Activated CD8-positive, alpha-beta T cell treated with anti-CD3 and anti-CD28 coated beads for 36 hours (primary cell): Measurements from ENCODE around the gene LSM14A. TPM values are rescaled to one million over a fixed set of nuclear protein-coding genes. Genes with fewer than 3 reads are reported as not detected.

Experiments used
- ATAC-seq: fragments of 200-7000 bp; cut with Tn5 transposase; one replicate; pipeline ENCODE4 v1.10.0; 2021; ENCODE audit warnings: mild to moderate bottlenecking, moderate library complexity
- CTCF ChIA-PET: fragments of 350-600 bp; sonication (Branson Sonifier 250); formaldehyde crosslinking; loops from one replicate; lab custom pipeline; 2021; ENCODE audit warnings: antibody characterized with exemption; lab: Charles Lee
- POLR2A ChIA-PET: fragments of 350-600 bp; sonication (Branson Sonifier 250); formaldehyde crosslinking; loops from one replicate; lab custom pipeline; 2021; ENCODE audit warnings: antibody characterized with exemption; lab: Charles Lee
- DNase-seq: peaks from one replicate; pipeline ENCODE4 v3.0.0-alpha.2; 2020
- H3K27ac Mint-ChIP-seq: one replicate; pipeline ENCODE4 v1.8.0; 2021; ENCODE audit warnings: mild to moderate bottlenecking, mixed read lengths
- H3K27me3 Mint-ChIP-seq: one replicate; pipeline ENCODE4 v1.8.0; 2021; ENCODE audit warnings: mixed read lengths
- H3K36me3 Mint-ChIP-seq: one replicate; pipeline ENCODE4 v1.8.0; 2021; ENCODE audit warnings: low read depth, mixed read lengths
- H3K4me1 Mint-ChIP-seq: one replicate; pipeline ENCODE4 v1.8.0; 2021; ENCODE audit warnings: low read depth, mixed read lengths
- H3K4me3 Mint-ChIP-seq: one replicate; pipeline ENCODE4 v1.8.0; 2021; ENCODE audit warnings: mild to moderate bottlenecking, moderate library complexity, mixed read lengths
- H3K9me3 Mint-ChIP-seq: one replicate; pipeline ENCODE4 v1.8.0; 2021; ENCODE audit warnings: mixed read lengths
- intact Hi-C: fragments of 100-400 bp; cut with micrococcal nuclease; formaldehyde crosslinking; loops from one replicate; pipeline ENCODE4 v1.10.0; 2022
- total RNA-seq, 2 experiments: library from RNA; stranded (reverse); gene quantifications; one replicate each; pipeline ENCODE4 v1.2.3, GENCODE V29; 2021
- TF ChIP-seq, protein P1 (sequence below): fragments of 200-600 bp; IDR thresholded peaks from one replicate; pipeline ENCODE4 v1.8.0; 2022; ENCODE audit warnings: antibody characterized with exemption, mild to moderate bottlenecking

Gene LSM14A
- total RNA-seq, 2 experiments from 2014 or later = 98.6 to 99.3 TPM

DNA sequence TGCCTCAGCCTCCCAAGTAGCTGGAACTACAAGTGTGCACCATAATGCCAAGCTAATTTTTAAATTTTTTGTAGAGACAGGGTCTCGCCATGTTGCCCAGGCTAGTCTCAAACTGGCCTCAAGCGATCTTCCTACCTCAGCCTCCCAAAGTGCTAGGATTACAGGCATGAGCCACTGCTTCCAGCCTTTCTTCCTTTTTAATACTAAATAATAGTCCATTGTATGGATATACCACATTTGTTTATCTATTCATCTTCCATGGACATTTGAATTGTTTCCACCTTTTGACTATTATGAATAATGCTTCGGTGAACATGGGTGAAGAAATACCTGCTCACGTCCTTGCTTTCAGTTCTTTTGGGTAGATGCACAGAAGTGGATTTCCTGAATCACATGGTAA lies 106.5 kb downstream of the LSM14A start:
- H3K27me3 Mint-ChIP-seq = no peaks in the 10 kb centered on the region
- H3K9me3 Mint-ChIP-seq = no peaks in the 10 kb centered on the region
- TF ChIP-seq, protein P1, sequence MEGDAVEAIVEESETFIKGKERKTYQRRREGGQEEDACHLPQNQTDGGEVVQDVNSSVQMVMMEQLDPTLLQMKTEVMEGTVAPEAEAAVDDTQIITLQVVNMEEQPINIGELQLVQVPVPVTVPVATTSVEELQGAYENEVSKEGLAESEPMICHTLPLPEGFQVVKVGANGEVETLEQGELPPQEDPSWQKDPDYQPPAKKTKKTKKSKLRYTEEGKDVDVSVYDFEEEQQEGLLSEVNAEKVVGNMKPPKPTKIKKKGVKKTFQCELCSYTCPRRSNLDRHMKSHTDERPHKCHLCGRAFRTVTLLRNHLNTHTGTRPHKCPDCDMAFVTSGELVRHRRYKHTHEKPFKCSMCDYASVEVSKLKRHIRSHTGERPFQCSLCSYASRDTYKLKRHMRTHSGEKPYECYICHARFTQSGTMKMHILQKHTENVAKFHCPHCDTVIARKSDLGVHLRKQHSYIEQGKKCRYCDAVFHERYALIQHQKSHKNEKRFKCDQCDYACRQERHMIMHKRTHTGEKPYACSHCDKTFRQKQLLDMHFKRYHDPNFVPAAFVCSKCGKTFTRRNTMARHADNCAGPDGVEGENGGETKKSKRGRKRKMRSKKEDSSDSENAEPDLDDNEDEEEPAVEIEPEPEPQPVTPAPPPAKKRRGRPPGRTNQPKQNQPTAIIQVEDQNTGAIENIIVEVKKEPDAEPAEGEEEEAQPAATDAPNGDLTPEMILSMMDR = no peak
- no peak overlapping the region for H3K27ac Mint-ChIP-seq
- no peaks in the 10 kb centered on the region for H3K36me3 Mint-ChIP-seq
- peaks cover 29% of the 10 kb centered on the region for H3K4me1 Mint-ChIP-seq
- no peak for DNase-seq
- CTCF ChIA-PET = no interaction called here
- intact Hi-C loops = no loop called here
- ATAC-seq = no peak
- POLR2A ChIA-PET = no interaction called here
- no peak overlapping the region for H3K4me3 Mint-ChIP-seq

Other genes with a start within 250 kb of the LSM14A start
- 1 to 10 TPM; 7.2 to 8.1 TPM for gene GARRE1, start 82.0 kb downstream of the LSM14A start, total RNA-seq
- gene GPI, start 192.7 kb downstream of the LSM14A start, total RNA-seq = 100 to 1,000 TPM; 847 to 870 TPM
- gene PDCD2L, start 231.9 kb downstream of the LSM14A start, total RNA-seq = 10 to 100 TPM; 39.9 to 42.1 TPM